T1000 (cell line): Measurements from ENCODE around the gene RNU11.
A peak's percentile ranks its signal among the peaks of the same experiment; 100 is the strongest.
"Not testable (repeated sequence)": the region's sequence is repeated elsewhere in the genome, so short reads cannot be mapped to it uniquely, and the experiment has no call there.

Experiments
- DNase-seq: peaks from one replicate; lab custom pipeline; 2025; ENCODE audit warnings: mixed read lengths; lab: John Stamatoyannopoulos, UW

RNU11 gene

GRCh38 chr1:28648474-28649198, at the start of gene RNU11:
TSS of gene RNU11 (plus strand) at chr1:28648600.
- peak; percentile 95 for DNase-seq

- DNase-seq: peak; percentile 73
Measured at GRCh38 chr1:28601696-28602095, 46.7 kb upstream of the RNU11 start.

GRCh38 chr1:28602536-28603439, 45.6 kb upstream of the RNU11 start:
- DNase-seq: peak; percentile 53

GRCh38 chr1:28604411-28604810, 44.0 kb upstream of the RNU11 start:
- DNase-seq: no peak

GRCh38 chr1:28604962-28605361, 43.4 kb upstream of the RNU11 start:
- no peak for DNase-seq

GRCh38 chr1:28606771-28607170, 41.6 kb upstream of the RNU11 start:
- DNase-seq: no peak

- DNase-seq: no peak
Measured at GRCh38 chr1:28613175-28613574, 35.2 kb upstream of the RNU11 start.

GRCh38 chr1:28631713-28632112, 16.7 kb upstream of the RNU11 start:
- DNase-seq: no peak

- no peak for DNase-seq
Measured at GRCh38 chr1:28632560-28632959, 15.8 kb upstream of the RNU11 start.

GRCh38 chr1:28640766-28641165, 7.6 kb upstream of the RNU11 start:
- no peak for DNase-seq

GRCh38 chr1:28642056-28642846, 6.1 kb upstream of the RNU11 start:
- no peak for DNase-seq

- peak; percentile 87 for DNase-seq
Measured at GRCh38 chr1:28642847-28643635, 5.4 kb upstream of the RNU11 start, which contains the start of gene TAF12. TSS of gene TAF12 (minus strand) at chr1:28643067. CDS start at chr1:28622081, 20,986 bp downstream.

- DNase-seq: no peak
Measured at GRCh38 chr1:28644494-28644893, 3.9 kb upstream of the RNU11 start.

GRCh38 chr1:28645406-28645805, 3.0 kb upstream of the RNU11 start:
- not testable (repeated sequence) for DNase-seq

GRCh38 chr1:28646040-28646439, 2.4 kb upstream of the RNU11 start:
- no peak for DNase-seq

- peak; percentile 85 for DNase-seq
Measured at GRCh38 chr1:28648008-28648473, 359 bp upstream of the RNU11 start.

- not testable (repeated sequence) for DNase-seq
Measured at GRCh38 chr1:28653063-28653462, 4.7 kb downstream of the RNU11 start.

GRCh38 chr1:28653870-28654269, 5.5 kb downstream of the RNU11 start:
- DNase-seq: not testable (repeated sequence)

GRCh38 chr1:28655448-28656311, 7.3 kb downstream of the RNU11 start:
- not testable (repeated sequence) for DNase-seq

GRCh38 chr1:28656335-28656734, 7.9 kb downstream of the RNU11 start:
- no peak for DNase-seq
